RWPE2 (cell line): ENCODE measurements around the gene TSPYL2.
A peak's percentile ranks its signal among the peaks of the same experiment; 100 is the strongest.

Experiments
- ATAC-seq: fragments of 200-7000 bp; cut with Tn5 transposase; 3 replicates; pipeline ENCODE4 v1.9.1; 2021; ENCODE audit warnings: low read depth
- DNase-seq: peaks from one replicate; pipeline ENCODE4 v3.0.0-alpha.2; 2020; ENCODE audit warnings: low spot score
- H3K27ac ChIP-seq: fragments of 450-650 bp; 2 replicates; pipeline ENCODE4 v1.5.1; 2017; ENCODE audit warnings: mild to moderate bottlenecking; ENCODE audit not compliant: poor library complexity, severe bottlenecking
- H3K27me3 ChIP-seq: fragments of 250-450 bp; sonication (Bioruptor Pico); 2 replicates; pipeline ENCODE4 v1.5.1; 2021; ENCODE audit warnings: mild to moderate bottlenecking, moderate library complexity; ENCODE audit not compliant: insufficient read depth, poor library complexity, severe bottlenecking
- H3K36me3 ChIP-seq: fragments of 250-450 bp; sonication (Bioruptor Pico); 2 replicates; pipeline ENCODE4 v1.5.1; 2020; ENCODE audit warnings: low read depth, mild to moderate bottlenecking, moderate library complexity
- H3K4me1 ChIP-seq: fragments of 250-450 bp; sonication (Bioruptor Pico); 2 replicates; pipeline ENCODE4 v1.5.1; 2021; ENCODE audit warnings: mild to moderate bottlenecking, moderate library complexity; ENCODE audit not compliant: insufficient read depth, poor library complexity, severe bottlenecking
- H3K4me3 ChIP-seq: fragments of 250-450 bp; sonication (Bioruptor Pico); 2 replicates; pipeline ENCODE4 v1.5.1; 2021; ENCODE audit warnings: mild to moderate bottlenecking, moderate library complexity; ENCODE audit not compliant: severe bottlenecking
- H3K9me3 ChIP-seq: fragments of 250-450 bp; sonication (Bioruptor Pico); 2 replicates; pipeline ENCODE4 v1.5.1; 2021; ENCODE audit warnings: mild to moderate bottlenecking, moderate library complexity; ENCODE audit not compliant: severe bottlenecking
- CTCF ChIP-seq: fragments of 450-650 bp; IDR thresholded peaks from one replicate; pipeline ENCODE4 v1.5.1; 2017; ENCODE audit warnings: mild to moderate bottlenecking, moderate library complexity; ENCODE audit not compliant: poor library complexity, severe bottlenecking

TSPYL2 gene

GRCh38 chrX:53056292-53056691, 25.9 kb upstream of the TSPYL2 start:
- no peak for TF ChIP-seq CTCF
- no peak for ATAC-seq
- Histone ChIP-seq H3K27me3 (no peaks in the 10 kb centered on the region), H3K4me3 (no peak overlapping the region), H3K36me3 (no peaks in the 10 kb centered on the region), H3K4me1 (no peaks in the 10 kb centered on the region), H3K27ac (no peak overlapping the region), H3K9me3 (no peaks in the 10 kb centered on the region)
- no peak for DNase-seq

GRCh38 chrX:53065104-53065503, 17.1 kb upstream of the TSPYL2 start:
- Histone ChIP-seq H3K36me3 (no peaks in the 10 kb centered on the region), H3K9me3 (no peaks in the 10 kb centered on the region), H3K4me3 (no peak overlapping the region), H3K27me3 (no peaks in the 10 kb centered on the region), H3K27ac (no peak overlapping the region), H3K4me1 (no peaks in the 10 kb centered on the region)
- DNase-seq = no peak
- no peak for TF ChIP-seq CTCF
- no peak for ATAC-seq

- no peak for ATAC-seq
- no peak for TF ChIP-seq CTCF
- Histone ChIP-seq H3K27me3 (no peaks in the 10 kb centered on the region), H3K4me3 (no peak overlapping the region), H3K36me3 (no peaks in the 10 kb centered on the region), H3K4me1 (peaks cover 5% of the 10 kb centered on the region), H3K9me3 (no peaks in the 10 kb centered on the region), H3K27ac (no peak overlapping the region)
- DNase-seq = no peak
Measured at GRCh38 chrX:53071064-53071463, 11.1 kb upstream of the TSPYL2 start.

- peak overlapping the region; percentile 28 for H3K4me3 ChIP-seq
- H3K36me3 ChIP-seq = no peaks in the 10 kb centered on the region
- H3K27ac ChIP-seq = peak overlapping the region; percentile 25
- TF ChIP-seq CTCF = peak; percentile 72
- no peaks in the 10 kb centered on the region for H3K27me3 ChIP-seq
- H3K9me3 ChIP-seq = no peaks in the 10 kb centered on the region
- DNase-seq (no peak), ATAC-seq (peak; percentile 83)
- H3K4me1 ChIP-seq = peaks cover 5% of the 10 kb centered on the region
Measured at GRCh38 chrX:53071604-53072417, 10.4 kb upstream of the TSPYL2 start.
